K562 (cell line): Measurements from ENCODE around the gene ARMC12. TPM values are rescaled to one million over a fixed set of nuclear protein-coding genes. Genes with fewer than 3 reads are reported as not detected.

Experiments used
- CBX8 ChIP-seq: fragments of 200-600 bp; sonication (generic); IDR thresholded peaks from 2 replicates; pipeline ENCODE4 v1.6.1; 2012; ENCODE audit warnings: borderline replicate concordance, mixed run types, low read depth, mild to moderate bottlenecking, moderate library complexity, mixed read lengths, low read length, control low read depth, inconsistent platforms; ENCODE audit not compliant: poor library complexity, severe bottlenecking; ENCODE audit errors: extremely low read depth
- ETV1 ChIP-seq: fragments of 450-650 bp; conservative IDR thresholded peaks from 2 replicates; pipeline ENCODE4 v1.6.1; 2016; ENCODE audit warnings: missing genetic modification characterization, control low read depth, low read depth, missing compliant biosample characterization
- GABPB1 ChIP-seq: sonication (generic); formaldehyde crosslinking; IDR thresholded peaks from 2 replicates; pipeline ENCODE4 v1.8.0; 2022; ENCODE audit warnings: mild to moderate bottlenecking, missing genetic modification reagents
- HMGXB4 ChIP-seq: sonication (generic); formaldehyde crosslinking; IDR thresholded peaks from 2 replicates; pipeline ENCODE4 v1.8.1; 2023; ENCODE audit warnings: mild to moderate bottlenecking, missing genetic modification reagents
- ID3 ChIP-seq, 2 experiments: fragments of 250-450 bp in 1 of 2; fragments of 450-650 bp in 1 of 2; sonication (Bioruptor Pico) in 1 of 2; IDR thresholded peaks; 2 replicates each; pipeline versions ENCODE4 v1.6.1 to v1.8.0; 2016 to 2021; ENCODE audit warnings: mild to moderate bottlenecking in 2 of 2, moderate library complexity in 2 of 2, missing compliant biosample characterization in 1 of 2, missing genetic modification characterization in 1 of 2
- KAT8 ChIP-seq: fragments of 450-650 bp; IDR thresholded peaks from 2 replicates; pipeline ENCODE4 v1.6.1; 2016; ENCODE audit warnings: low read depth, mild to moderate bottlenecking
- KLF1 ChIP-seq: fragments of 450-650 bp; IDR thresholded peaks from 2 replicates; pipeline ENCODE4 v1.6.1; 2016; ENCODE audit warnings: missing genetic modification characterization, missing compliant biosample characterization
- MBD1 ChIP-seq: fragments of 250-450 bp; sonication (Bioruptor Pico); IDR thresholded peaks from 2 replicates; pipeline ENCODE4 v1.8.0; 2022; ENCODE audit warnings: inconsistent platforms
- MEF2A ChIP-seq: IDR thresholded peaks from 2 replicates; pipeline ENCODE4 v1.6.1; 2011; ENCODE audit warnings: low read depth, mild to moderate bottlenecking, low read length, moderate library complexity; ENCODE audit not compliant: control insufficient read depth
- PHB2 ChIP-seq: fragments of 450-650 bp; IDR thresholded peaks from 2 replicates; pipeline ENCODE4 v1.6.1; 2017; ENCODE audit warnings: low read depth
- RBM25 ChIP-seq: fragments of 200-400 bp; formaldehyde crosslinking; IDR thresholded peaks from 2 replicates; pipeline ENCODE4 v1.6.1; 2018; ENCODE audit warnings: low read length, low read depth, moderate library complexity; ENCODE audit not compliant: severe bottlenecking
- SPI1 ChIP-seq: IDR thresholded peaks from 2 replicates; pipeline ENCODE4 v1.6.1; 2011; ENCODE audit warnings: low read depth, low read length, control low read depth, borderline replicate concordance
- SRSF7 ChIP-seq: fragments of 200-400 bp; formaldehyde crosslinking; optimal IDR thresholded peaks from 2 replicates; pipeline ENCODE3; 2017; ENCODE audit warnings: mild to moderate bottlenecking, low read depth, low read length
- VEZF1 ChIP-seq: fragments of 200-800 bp; sonication (Bioruptor generic); IDR thresholded peaks from 2 replicates; pipeline ENCODE4 v1.6.1; 2017; ENCODE audit warnings: missing genetic modification characterization, missing compliant biosample characterization
- WHSC1 ChIP-seq: IDR thresholded peaks from one replicate; pipeline ENCODE4 v1.6.1; 2012; ENCODE audit warnings: low read length, control low read depth, inconsistent platforms
- ZBTB26 ChIP-seq: fragments of 450-650 bp; formaldehyde crosslinking; IDR thresholded peaks from 2 replicates; pipeline ENCODE4 v1.4.0; 2022; ENCODE audit warnings: missing genetic modification characterization
- ZC3H8 ChIP-seq: fragments of 450-650 bp; IDR thresholded peaks from 2 replicates; pipeline ENCODE4 v1.6.1; 2017
- ZKSCAN1 ChIP-seq: fragments of 150-350 bp; IDR thresholded peaks from 2 replicates; pipeline ENCODE4 v1.6.1; 2016; ENCODE audit warnings: low read depth, low read length
- ZNF175 ChIP-seq: fragments of 200-800 bp; sonication (Bioruptor generic); IDR thresholded peaks from 2 replicates; pipeline ENCODE4 v1.6.1; 2016; ENCODE audit warnings: low read depth, mild to moderate bottlenecking, missing genetic modification characterization, missing compliant biosample characterization
- ZNF57 ChIP-seq: fragments of 450-650 bp; formaldehyde crosslinking; IDR thresholded peaks from 2 replicates; pipeline ENCODE4 v1.4.0; 2020; ENCODE audit warnings: mild to moderate bottlenecking, moderate library complexity
- polyA plus RNA-seq, 8 experiments: library from polyadenylated mRNA; depleted of rRNA in 4 of 8; stranded (reverse) in 5 of 8; unstranded in 3 of 8; fragments of >200 nt; fragmentation: Nextera tagmentation in 2 of 8; fragmentation: Illumina TruSeq in 1 of 8; extraction: Ambion mirVana in 2 of 8; extraction: Trizol in 1 of 8; gene quantifications; 2 replicates each; pipeline versions ENCODE4 v1.2.1 to v1.2.3, GENCODE V29; 2011 to 2014; ENCODE audit warnings: inconsistent platforms in 1 of 8, missing spikeins in 1 of 8
- total RNA-seq, 7 experiments: library from RNA; depleted of rRNA in 6 of 7; stranded (reverse); fragments of >200 nt in 6 of 7; fragmentation: Illumina TruSeq in 2 of 7; extraction: Trizol in 2 of 7; gene quantifications; 2 replicates each; pipeline versions ENCODE4 v1.2.1 to v1.2.3, GENCODE V29; 2011 to 2021; ENCODE audit warnings: low replicate concordance in 1 of 7

Gene ARMC12
- total and polyA plus RNA-seq, 9 of the 15 experiments (the other 6 are each of a cell fraction or from before 2014, with no cell fraction given), result 0.09 to 0.58 (median 0.31) TPM; not detected in 3

- TF ChIP-seq MBD1 (CRISPR knock-in tag) (no peak), MEF2A (no peak), WHSC1 (no peak), GABPB1 (CRISPR knock-in tag) (no peak), CBX8 (no peak), ZKSCAN1 (no peak), RBM25 (no peak), VEZF1 (CRISPR knock-in tag) (0 out of 2 replicates have a peak, but pooled peaks have one; percentile 31), ZNF175 (CRISPR knock-in tag) (no peak), HMGXB4 (CRISPR knock-in tag) (no peak), KLF1 (tag) (no peak), ZBTB26 (no peak), KAT8 (no peak), ZNF57 (CRISPR knock-in tag) (no peak), PHB2 (no peak), ETV1 (tag) (no peak), SRSF7 (no peak), SPI1 (0 out of 2 replicates have a peak, but pooled peaks have one; percentile 40), ID3 (CRISPR knock-in tag; IDR thresholded peaks at IDR 0.05) (no peak), ID3 (tag; IDR thresholded peaks at IDR 0.05) (no peak), ZC3H8 (no peak)
Measured at GRCh38 chr6:35739645-35740524, 3.1 kb downstream of the ARMC12 start (continued).
